T1000 (cell line): ENCODE measurements around the gene DEPP1.

Experiments
- DNase-seq: peaks from one replicate; lab custom pipeline; 2025; ENCODE audit warnings: mixed read lengths; lab: John Stamatoyannopoulos, UW

DEPP1 gene

GRCh38 chr10:44980309-44981171 lies 1.9 kb upstream of the DEPP1 start:
- DNase-seq = no peak

- DNase-seq = no peak
These were observed 927 bp upstream of the DEPP1 start for GRCh38 chr10:44979281-44980191.

- no peak for DNase-seq
These were observed 418 bp downstream of the DEPP1 start for GRCh38 chr10:44978213-44978569.

GRCh38 chr10:44977287-44978212 lies 1.1 kb downstream of the DEPP1 start:
- no peak for DNase-seq

- DNase-seq = no peak
These were observed 2.0 kb downstream of the DEPP1 start for GRCh38 chr10:44976352-44977198.

- DNase-seq = no peak
These were observed 2.9 kb downstream of the DEPP1 start for GRCh38 chr10:44975431-44976331.

- DNase-seq = no peak
These were observed 3.8 kb downstream of the DEPP1 start for GRCh38 chr10:44974628-44975430.

GRCh38 chr10:44974082-44974627 lies 4.5 kb downstream of the DEPP1 start:
- no peak for DNase-seq

- DNase-seq = no peak
These were observed 5.1 kb downstream of the DEPP1 start for GRCh38 chr10:44973323-44974081.

- DNase-seq = no peak
These were observed 5.7 kb downstream of the DEPP1 start for GRCh38 chr10:44972874-44973306.

- no peak for DNase-seq
These were observed 6.5 kb downstream of the DEPP1 start for GRCh38 chr10:44971935-44972757.

- no peak for DNase-seq
These were observed 7.2 kb downstream of the DEPP1 start for GRCh38 chr10:44971434-44971833.

GRCh38 chr10:44970812-44971395 lies 7.7 kb downstream of the DEPP1 start:
- DNase-seq = no peak

GRCh38 chr10:44969854-44970253 lies 8.8 kb downstream of the DEPP1 start:
- no peak for DNase-seq

- DNase-seq = no peak
These were observed 9.9 kb downstream of the DEPP1 start for GRCh38 chr10:44968500-44969400.

- no peak for DNase-seq
These were observed 10.5 kb downstream of the DEPP1 start for GRCh38 chr10:44968091-44968490.
